Prostate gland (tissue), 2 donors: Measurements from ENCODE around the gene UBALD1. TPM values are rescaled to one million over a fixed set of nuclear protein-coding genes. Genes with fewer than 3 reads are reported as not detected.
A peak's percentile ranks its signal among the peaks of the same experiment; 100 is the strongest.
"Not testable (repeated sequence)": the region's sequence is repeated elsewhere in the genome, so short reads cannot be mapped to it uniquely, and the experiment has no call there.

ENCODE experiments used
- DNase-seq: peaks from one replicate; pipeline ENCODE4 v3.0.0-alpha.2; 2019; ENCODE audit warnings: low spot score
- H3K27ac ChIP-seq, 2 donors: fragments of 200-600 bp; sonication (generic); 2 replicates each; pipeline ENCODE4 v1.5.1; 2017 to 2019
- H3K27me3 ChIP-seq: fragments of 200-600 bp; sonication (generic); replicated peaks from 2 replicates; pipeline ENCODE4 v1.5.1; 2019; ENCODE audit not compliant: insufficient read depth
- H3K36me3 ChIP-seq, 2 donors: fragments of 200-600 bp; sonication (generic); 1 replicate in 1 of 2; 2 replicates in 1 of 2; pipeline versions ENCODE4 v1.5.1 to v1.8.1; 2017 to 2019
- H3K4me1 ChIP-seq: fragments of 200-600 bp; sonication (generic); replicated peaks from 2 replicates; pipeline ENCODE4 v1.5.1; 2019
- H3K4me3 ChIP-seq, 2 donors: fragments of 200-600 bp; sonication (generic); 2 replicates each; pipeline ENCODE4 v1.5.1; 2017 to 2019
- H3K9me3 ChIP-seq: fragments of 200-600 bp; sonication (generic); 2 replicates; pipeline ENCODE4 v1.5.1; 2017
- CTCF ChIP-seq, 4 experiments: fragments of 200-600 bp in 2 of 4; fragments of 450-650 bp in 2 of 4; sonication (generic) in 2 of 4; IDR thresholded peaks; 1 replicate in 3 of 4; 2 replicates in 1 of 4; pipeline ENCODE4 v1.5.1; 2016 to 2019; ENCODE audit warnings: antibody characterized with exemption in 4 of 4, mild to moderate bottlenecking in 2 of 4, moderate library complexity in 2 of 4
- POLR2A ChIP-seq: fragments of 450-650 bp; IDR thresholded peaks from one replicate; pipeline ENCODE4 v1.6.1; 2016; ENCODE audit warnings: antibody characterized with exemption, mild to moderate bottlenecking
- POLR2AphosphoS5 ChIP-seq: sonication (generic); formaldehyde crosslinking; IDR thresholded peaks from one replicate; pipeline ENCODE4 v1.6.1; 2017; ENCODE audit warnings: antibody characterized with exemption
- WGBS: methylation state at CpG from one replicate; pipeline ENCODE4 v1.1.5; 2018; 5-methylcytosine and 5-hydroxymethylcytosine counted together
- intact Hi-C: fragments of 100-400 bp; cut with DNase I; formaldehyde crosslinking; loops from one replicate; pipeline ENCODE4 v1.14.2; 2022
- total RNA-seq, 2 donors: library from RNA; depleted of rRNA; stranded (reverse); fragments of >200 nt; gene quantifications; one replicate each; pipeline ENCODE4 v1.1.0, GENCODE V29; 2016

UBALD1 gene
- total RNA-seq, 2 donors from 2014 or later = 14.5 to 22.1 TPM

DNA sequence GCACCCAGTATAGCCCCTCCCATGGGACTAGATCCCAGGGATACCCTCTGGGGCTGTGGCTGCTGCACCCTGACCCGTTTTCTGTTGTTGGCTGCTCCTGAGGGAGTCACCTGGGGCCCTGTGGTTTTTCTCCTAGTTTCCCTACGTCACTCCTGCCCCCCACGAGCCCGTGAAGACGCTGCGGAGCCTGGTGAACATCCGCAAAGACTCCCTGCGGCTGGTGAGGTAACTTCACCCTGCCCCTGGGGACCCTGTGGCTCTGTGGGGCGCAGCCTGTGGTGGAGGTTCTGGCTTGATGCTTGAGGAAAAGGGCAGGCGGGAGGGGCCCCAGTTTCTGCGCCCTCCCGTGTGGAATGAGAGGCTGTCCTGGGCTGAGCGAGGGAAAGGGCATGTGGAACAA lies 37.1 kb upstream of the UBALD1 start:
- 89% methylated on average over 13 of the region's 13 CpGs for WGBS
- Histone ChIP-seq H3K4me1 (peaks cover 2% of the 10 kb centered on the region), H3K9me3 (no peaks in the 10 kb centered on the region), H3K36me3 (peaks cover 0 to 14% of the 10 kb centered on the region in 2 donors), H3K4me3 (no peak overlapping the region), H3K27ac (no peak overlapping the region), H3K27me3 (no peaks in the 10 kb centered on the region)
- no peak for TF ChIP-seq POLR2A
- TF ChIP-seq POLR2AphosphoS5 = no peak
- TF ChIP-seq CTCF (IDR thresholded peaks at IDR 0.05) = no peak
- intact Hi-C loops = no loop called here
- DNase-seq = no peak

GRCh38 chr16:4650443-4651074 lies 35.9 kb upstream of the UBALD1 start:
- 81% methylated on average over 15 of the region's 15 CpGs for WGBS
- H3K27me3 ChIP-seq, H3K27ac ChIP-seq, intact Hi-C loops, DNase-seq, H3K4me3 ChIP-seq, H3K4me1 ChIP-seq, H3K9me3 ChIP-seq: not testable (repeated sequence)
- peak in 3 of 4 experiments; percentile 37 to 57 (median 41) for TF ChIP-seq CTCF (IDR thresholded peaks at IDR 0.05)
- H3K36me3 ChIP-seq = peaks cover 0 to 14% of the 10 kb centered on the region in 2 donors

DNA sequence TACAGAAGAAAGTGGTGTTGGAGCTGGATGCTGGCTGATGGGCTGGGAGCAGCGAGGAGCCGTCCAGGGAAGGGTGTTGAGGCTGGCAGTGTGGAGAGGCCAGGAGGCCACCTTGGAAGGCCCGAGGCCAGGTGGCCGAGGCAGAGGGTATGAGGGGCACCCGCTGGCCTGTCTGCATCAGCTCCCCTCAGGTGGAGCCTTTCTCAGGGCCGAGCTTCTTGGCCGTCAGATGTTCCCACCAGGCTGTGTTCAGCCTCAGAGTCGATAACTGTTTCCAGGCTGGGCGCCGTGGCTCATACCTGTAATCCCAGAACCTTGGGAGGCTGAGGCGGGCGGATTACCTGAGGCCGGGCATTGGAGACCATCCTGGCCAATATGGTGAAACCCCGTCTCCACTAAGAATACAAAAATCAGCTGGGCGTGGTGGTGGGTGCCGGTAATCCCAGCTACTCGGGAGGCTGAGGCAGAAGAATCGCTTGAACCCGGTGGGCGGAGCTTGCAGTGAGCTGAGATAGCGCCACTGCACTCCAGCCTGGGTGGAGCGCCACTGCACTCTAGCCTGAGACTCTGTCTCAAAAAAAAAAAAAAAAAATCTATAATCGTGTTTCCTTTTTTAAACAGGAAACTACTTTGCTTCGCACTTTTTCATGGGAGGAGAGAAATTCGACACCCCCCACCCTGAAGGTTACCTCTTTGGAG lies 35.2 kb upstream of the UBALD1 start:
- Histone ChIP-seq H3K27ac (no peak overlapping the region), H3K4me1 (peaks cover 2% of the 10 kb centered on the region), H3K36me3 (peaks cover 0 to 14% of the 10 kb centered on the region in 2 donors), H3K9me3 (no peaks in the 10 kb centered on the region), H3K27me3 (no peaks in the 10 kb centered on the region), H3K4me3 (no peak overlapping the region)
- TF ChIP-seq POLR2AphosphoS5 (no peak), POLR2A (no peak), CTCF (IDR thresholded peaks at IDR 0.05) (no peak)
- no peak for DNase-seq
- 93% methylated on average over 25 of the region's 25 CpGs for WGBS
- intact Hi-C loops = no loop called here

DNA sequence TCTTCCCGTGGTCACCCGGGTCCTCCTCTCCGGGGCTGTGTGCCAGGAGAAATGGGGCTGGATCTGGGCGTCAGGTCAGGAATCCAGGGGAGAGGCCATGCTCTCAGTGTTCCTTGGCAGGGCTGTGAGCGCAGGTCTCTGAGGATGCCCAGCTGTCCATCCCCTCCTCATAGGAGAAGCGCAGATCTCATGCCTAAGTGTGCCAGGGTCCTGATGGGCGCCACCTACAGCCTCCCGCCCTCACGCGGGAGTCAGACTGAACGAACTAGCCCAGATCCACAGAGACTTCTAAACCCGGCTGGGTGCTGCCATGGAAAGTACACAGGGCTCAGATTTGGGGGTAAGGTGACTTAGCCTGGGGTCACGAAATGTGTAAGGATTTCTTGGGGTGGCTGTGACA lies 34.2 kb upstream of the UBALD1 start:
- 95% methylated on average over 13 of the region's 13 CpGs for WGBS
- Histone ChIP-seq H3K36me3 (peaks cover 0 to 14% of the 10 kb centered on the region in 2 donors), H3K4me1 (peaks cover 2% of the 10 kb centered on the region), H3K27me3 (no peaks in the 10 kb centered on the region), H3K27ac (no peak overlapping the region), H3K9me3 (no peaks in the 10 kb centered on the region), H3K4me3 (no peak overlapping the region)
- no peak for DNase-seq
- intact Hi-C loops = no loop called here
- TF ChIP-seq POLR2AphosphoS5 (no peak), POLR2A (no peak), CTCF (IDR thresholded peaks at IDR 0.05) (no peak)

GRCh38 chr16:4647644-4647980 lies 32.9 kb upstream of the UBALD1 start:
- TF ChIP-seq POLR2A (no peak), POLR2AphosphoS5 (no peak), CTCF (IDR thresholded peaks at IDR 0.05) (no peak)
- Histone ChIP-seq H3K36me3 (peaks cover 0 to 10% of the 10 kb centered on the region in 2 donors), H3K9me3 (no peaks in the 10 kb centered on the region), H3K4me3 (no peak overlapping the region), H3K4me1 (no peaks in the 10 kb centered on the region), H3K27ac (no peak overlapping the region), H3K27me3 (no peaks in the 10 kb centered on the region)
- intact Hi-C loops = no loop called here
- WGBS = 95% methylated on average over 8 of the region's 8 CpGs
- no peak for DNase-seq
